PC-3 (cell line): ENCODE results near the gene COL19A1.
"Not testable (repeated sequence)": the region's sequence is repeated elsewhere in the genome, so short reads cannot be mapped to it uniquely, and the experiment has no call there.

ENCODE experiments used
- CTCF ChIP-seq: fragments of 300-600 bp; sonication (generic); conservative IDR thresholded peaks from 2 replicates; pipeline ENCODE4 v1.5.1; 2017; ENCODE audit warnings: antibody characterized with exemption, low read depth, mild to moderate bottlenecking, low read length
- EZH2 ChIP-seq: fragments of 300-600 bp; sonication (generic); IDR thresholded peaks from one replicate; pipeline ENCODE4 v1.6.1; 2017; ENCODE audit warnings: antibody characterized with exemption, mild to moderate bottlenecking, low read length; ENCODE audit not compliant: unreplicated experiment

GRCh38 chr6:69965974-69966373 lies 99.6 kb downstream of the COL19A1 start:
- not testable (repeated sequence) for TF ChIP-seq CTCF, EZH2
